HUES64 (cell line): Measurements from ENCODE around the gene HNRNPF.

Experiments
- H3K27ac ChIP-seq: 2 replicates; pipeline ENCODE4 v1.7.0; 2013; ENCODE audit warnings: low read depth, low read length, inconsistent platforms
- H3K27me3 ChIP-seq: 2 replicates; pipeline ENCODE4 v1.6.1; 2013; ENCODE audit warnings: mild to moderate bottlenecking, low read length; ENCODE audit not compliant: insufficient read depth
- H3K36me3 ChIP-seq: 2 replicates; pipeline ENCODE4 v1.6.1; 2013; ENCODE audit warnings: mild to moderate bottlenecking, low read length; ENCODE audit not compliant: insufficient read depth
- H3K4me1 ChIP-seq: 2 replicates; pipeline ENCODE4 v1.6.1; 2013; ENCODE audit warnings: mild to moderate bottlenecking, low read length, moderate library complexity; ENCODE audit not compliant: insufficient read depth
- H3K4me3 ChIP-seq: 2 replicates; pipeline ENCODE4 v1.5.1; 2013; ENCODE audit warnings: mild to moderate bottlenecking, low read length, moderate library complexity
- H3K9ac ChIP-seq: 2 replicates; pipeline ENCODE4 v1.6.1; 2013; ENCODE audit warnings: mild to moderate bottlenecking, low read depth, low read length
- H3K9me3 ChIP-seq: 2 replicates; pipeline ENCODE4 v1.6.1; 2013; ENCODE audit warnings: low read depth, low read length; ENCODE audit not compliant: insufficient read depth
- WGBS: fragments of 150-250, 120-280 bp; methylation state at CpG from one replicate; pipeline ENCODE4 v1.1.7; 2013; ENCODE audit warnings: missing lambda C conversion rate; 5-methylcytosine and 5-hydroxymethylcytosine counted together

Gene HNRNPF

DNA sequence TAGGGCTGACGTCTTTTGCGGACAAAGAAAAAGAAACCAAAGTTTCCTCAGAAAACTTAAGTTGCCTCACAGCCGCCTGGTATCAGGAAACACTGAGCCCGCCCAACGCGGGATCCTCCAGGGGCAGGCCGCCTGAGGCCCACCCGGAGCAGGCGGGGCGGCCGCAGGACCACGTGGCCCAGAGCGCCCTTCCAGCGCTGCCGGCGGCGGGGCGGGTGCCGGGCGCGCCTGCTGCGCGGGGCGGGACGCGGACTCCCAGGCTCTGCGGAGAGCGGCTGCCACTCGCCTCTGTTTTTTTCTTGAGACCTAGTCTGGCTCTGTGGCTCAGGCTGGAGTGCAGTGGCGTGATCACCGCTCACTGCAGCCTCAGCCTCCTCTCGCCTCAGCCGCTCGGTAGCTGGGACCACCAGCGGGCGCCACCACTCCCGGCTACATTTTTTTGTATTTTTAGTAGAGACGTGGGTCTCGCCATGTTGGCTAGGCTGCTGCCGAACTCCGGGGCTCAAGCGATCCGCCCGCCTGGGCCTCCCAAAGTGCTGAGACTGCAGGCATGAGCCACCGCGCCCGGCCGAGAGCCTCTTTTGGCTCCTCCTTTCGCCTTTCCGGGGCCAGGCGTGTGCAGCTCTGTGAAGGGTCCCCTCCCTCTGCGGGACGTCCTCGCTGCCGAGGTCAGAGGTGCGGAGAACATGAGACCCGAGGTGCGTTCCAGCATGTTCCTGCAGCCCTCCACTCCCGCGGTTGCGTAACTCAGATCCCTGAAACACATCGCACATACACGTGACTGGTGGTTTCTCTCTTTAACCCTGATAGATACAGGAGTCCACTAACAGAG lies 11.6 kb upstream of the HNRNPF start:
- H3K27ac ChIP-seq = peak overlapping the region; percentile 71
- no peaks in the 10 kb centered on the region for H3K9me3 ChIP-seq
- WGBS = 4% methylated on average over 63 of the region's 63 CpGs
- H3K9ac ChIP-seq = peak overlapping the region; percentile 77
- H3K27me3 ChIP-seq = peaks cover 13% of the 10 kb centered on the region
- no peaks in the 10 kb centered on the region for H3K4me1 ChIP-seq
- H3K4me3 ChIP-seq = peak overlapping the region; percentile 53
- no peaks in the 10 kb centered on the region for H3K36me3 ChIP-seq

DNA sequence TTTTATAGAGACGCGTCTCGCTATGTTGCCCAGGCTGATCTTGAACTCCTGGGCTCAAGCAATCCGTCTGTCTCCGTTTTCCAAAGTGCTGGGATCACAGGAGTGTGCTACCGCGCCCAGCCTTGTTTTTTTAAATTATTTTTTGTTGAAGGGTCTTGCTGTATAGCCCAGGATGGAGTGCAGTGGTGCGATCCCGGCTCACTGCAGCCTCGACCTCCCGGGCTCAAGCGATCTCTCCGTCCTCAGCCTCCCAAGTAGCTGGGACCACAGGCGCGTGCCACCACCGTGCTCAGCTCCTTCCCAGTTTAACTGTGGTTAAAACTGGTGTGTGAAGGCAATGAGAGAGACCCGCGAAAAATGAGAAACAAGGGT lies 11.0 kb upstream of the HNRNPF start:
- WGBS = 82% methylated on average over 18 of the region's 18 CpGs
- Histone ChIP-seq H3K4me3 (peak overlapping the region; percentile 53), H3K27ac (peak overlapping the region; percentile 71; the same call in 1 of the 2 replicates), H3K36me3 (no peaks in the 10 kb centered on the region), H3K9me3 (no peaks in the 10 kb centered on the region), H3K4me1 (no peaks in the 10 kb centered on the region), H3K9ac (peak overlapping the region; percentile 77), H3K27me3 (peaks cover 13% of the 10 kb centered on the region)

DNA sequence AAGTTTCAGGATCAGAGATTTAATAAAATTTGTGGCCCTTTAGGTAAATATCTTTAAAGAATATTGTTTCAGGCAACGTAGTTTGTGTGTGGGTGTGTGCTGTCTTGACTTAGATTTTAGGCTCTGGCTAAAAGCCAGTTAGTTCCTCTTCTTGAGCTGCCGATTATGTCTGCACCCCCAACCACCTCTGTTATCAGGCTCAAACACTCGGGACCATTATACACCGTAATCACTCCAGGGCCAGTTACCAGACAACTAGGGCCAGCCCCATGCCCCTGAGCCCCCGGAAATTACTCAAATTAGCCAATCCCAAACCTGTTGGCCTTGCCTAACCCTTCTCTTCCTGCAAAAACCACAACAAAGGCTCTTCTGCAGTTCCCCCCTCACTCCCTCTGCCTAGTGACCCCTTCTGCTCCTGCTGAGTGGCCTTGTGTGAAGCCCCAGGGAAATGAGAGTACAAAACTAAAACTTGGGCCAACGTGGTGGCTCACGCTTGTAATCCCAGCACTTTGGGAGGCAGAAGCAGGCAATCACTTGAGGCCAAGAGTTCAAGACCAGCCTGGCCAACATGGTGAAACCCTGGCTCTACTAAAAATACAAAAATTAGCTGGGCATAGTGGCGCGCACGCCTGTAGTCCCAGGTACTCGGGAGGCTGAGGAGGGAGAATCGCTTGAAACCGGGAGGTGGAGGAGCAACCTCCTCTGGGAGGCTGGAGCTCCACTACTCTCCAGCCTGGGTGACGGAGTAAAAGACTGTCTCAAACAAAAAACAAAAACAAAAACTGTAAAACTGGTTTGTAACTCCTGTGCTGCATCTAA lies 9.2 kb upstream of the HNRNPF start:
- no peak overlapping the region for H3K9ac ChIP-seq
- no peak overlapping the region for H3K27ac ChIP-seq
- H3K27me3 ChIP-seq = peaks cover 13% of the 10 kb centered on the region
- no peaks in the 10 kb centered on the region for H3K9me3 ChIP-seq
- WGBS = 90% methylated on average over 14 of the region's 14 CpGs
- no peak overlapping the region for H3K4me3 ChIP-seq
- H3K4me1 ChIP-seq = no peaks in the 10 kb centered on the region
- H3K36me3 ChIP-seq = no peaks in the 10 kb centered on the region

DNA sequence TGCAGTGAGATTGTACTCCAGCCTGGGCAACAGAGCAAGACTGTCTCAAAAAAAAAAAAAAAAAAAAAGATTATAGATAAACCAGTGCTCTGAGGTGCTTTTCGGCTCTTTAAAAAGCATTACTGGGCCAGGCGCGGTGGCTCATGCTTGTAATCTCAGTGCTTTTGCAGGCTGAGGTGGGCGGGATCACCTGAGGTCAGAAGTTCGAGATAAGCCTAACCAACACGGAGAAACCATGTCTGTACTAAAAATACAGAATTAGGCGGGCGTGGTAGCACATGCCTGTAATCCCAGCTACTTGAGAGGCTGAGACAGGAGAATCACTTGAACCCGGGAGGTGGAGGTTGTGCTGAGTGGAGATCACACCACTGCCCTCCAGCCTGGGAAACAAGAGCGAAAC lies 6.6 kb upstream of the HNRNPF start:
- H3K27ac ChIP-seq = no peak overlapping the region
- no peaks in the 10 kb centered on the region for H3K36me3 ChIP-seq
- no peaks in the 10 kb centered on the region for H3K4me1 ChIP-seq
- WGBS = 95% methylated on average over 9 of the region's 10 CpGs
- no peaks in the 10 kb centered on the region for H3K9me3 ChIP-seq
- 0 out of 2 replicates have a peak, but pooled peaks cover 3% of the 10 kb centered on the region for H3K27me3 ChIP-seq
- no peak overlapping the region for H3K9ac ChIP-seq
- no peak overlapping the region for H3K4me3 ChIP-seq

DNA sequence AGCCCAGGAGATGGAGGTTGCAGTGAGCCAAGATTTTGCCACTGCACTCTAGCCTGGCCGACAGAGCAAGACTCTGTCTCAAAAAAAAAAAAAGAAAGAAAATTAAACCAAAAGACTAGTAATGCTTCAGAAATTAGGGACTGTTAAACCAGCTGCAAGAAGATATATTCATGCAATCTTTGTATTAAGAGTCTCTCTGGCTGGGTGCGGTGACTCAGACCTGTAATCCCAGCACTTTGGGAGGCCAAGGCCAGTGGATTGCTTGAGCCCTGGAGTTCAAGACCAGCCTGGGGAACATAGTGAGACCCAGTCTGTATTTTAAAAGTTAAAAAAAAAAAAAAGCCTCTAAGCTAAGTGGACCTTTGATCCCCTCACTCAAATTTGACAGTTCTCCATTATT lies 2.5 kb upstream of the HNRNPF start:
- no peaks in the 10 kb centered on the region for H3K36me3 ChIP-seq
- H3K27ac ChIP-seq = no peak overlapping the region
- H3K9me3 ChIP-seq = no peaks in the 10 kb centered on the region
- WGBS = 84% methylated on average over 2 of the region's 2 CpGs
- H3K9ac ChIP-seq = no peak overlapping the region
- H3K27me3 ChIP-seq = no peaks in the 10 kb centered on the region
- H3K4me3 ChIP-seq = no peak overlapping the region
- no peaks in the 10 kb centered on the region for H3K4me1 ChIP-seq

DNA sequence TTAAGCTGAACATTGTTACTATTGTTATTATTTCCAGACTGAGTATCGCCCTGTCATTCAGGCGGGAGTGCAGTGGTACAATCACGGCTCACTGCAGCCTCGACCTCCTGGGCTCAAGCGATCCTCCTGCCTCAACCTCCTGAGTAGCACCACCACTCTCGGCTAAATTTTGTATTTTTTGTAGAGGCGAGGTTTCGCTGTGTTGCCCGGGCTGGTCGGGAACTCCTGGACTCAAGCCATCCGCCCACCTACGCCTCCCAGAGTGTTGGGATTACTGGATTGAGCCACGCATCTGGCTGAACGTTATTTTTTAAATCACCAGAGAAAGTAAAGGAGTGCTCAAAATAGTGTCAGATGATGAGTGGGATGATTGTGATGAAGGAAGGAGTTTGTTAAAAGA lies 1.4 kb upstream of the HNRNPF start:
- no peak overlapping the region; the same call in 1 of the 2 replicates for H3K4me3 ChIP-seq
- WGBS = 95% methylated on average over 14 of the region's 14 CpGs
- no peaks in the 10 kb centered on the region for H3K27me3 ChIP-seq
- no peak overlapping the region for H3K27ac ChIP-seq
- H3K4me1 ChIP-seq = peaks cover 7% of the 10 kb centered on the region
- H3K9me3 ChIP-seq = no peaks in the 10 kb centered on the region
- peak overlapping the region; percentile 91; the same call in 1 of the 2 replicates for H3K9ac ChIP-seq
- no peaks in the 10 kb centered on the region for H3K36me3 ChIP-seq

DNA sequence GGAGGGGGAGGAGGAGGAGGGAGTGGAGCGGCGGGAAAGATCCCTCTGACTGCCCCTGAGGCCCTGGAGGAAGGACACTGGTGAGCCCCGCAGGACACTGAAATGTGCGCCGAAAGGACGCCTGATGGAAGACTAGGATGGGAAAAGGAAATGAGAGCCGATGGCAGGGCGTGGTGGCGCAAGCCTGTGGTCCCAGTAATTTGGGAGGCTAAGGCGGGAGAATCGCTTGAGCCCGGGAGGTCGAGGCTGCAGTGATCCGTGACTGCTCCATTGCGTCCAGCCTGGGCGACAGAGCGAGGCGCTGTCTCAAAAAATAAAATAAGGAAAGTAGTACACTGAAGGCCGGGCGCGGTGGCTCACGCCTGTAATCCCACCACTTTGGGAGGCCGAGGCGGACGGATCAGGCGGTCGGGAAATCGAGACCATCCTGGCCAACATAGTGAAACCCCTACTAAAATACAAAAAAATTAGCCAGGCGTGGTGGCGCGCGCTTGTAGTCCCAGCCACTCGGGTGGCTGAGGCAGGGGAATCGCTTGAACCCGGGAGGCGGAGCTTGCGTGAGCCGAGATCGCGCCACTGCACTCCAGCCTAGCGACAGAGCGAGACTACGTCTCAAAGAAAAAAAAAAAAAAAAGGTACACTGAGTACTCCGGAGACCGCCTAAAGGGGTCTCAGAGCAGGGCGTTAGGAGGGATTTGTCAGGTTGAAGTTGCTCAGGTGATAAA lies 561 bp upstream of the HNRNPF start:
- peak overlapping the region; percentile 91 for H3K9ac ChIP-seq
- peak overlapping the region; percentile 84 for H3K27ac ChIP-seq
- H3K9me3 ChIP-seq = no peaks in the 10 kb centered on the region
- H3K36me3 ChIP-seq = no peaks in the 10 kb centered on the region
- peak overlapping the region; percentile 88 for H3K4me3 ChIP-seq
- no peaks in the 10 kb centered on the region for H3K27me3 ChIP-seq
- 68% methylated on average over 46 of the region's 46 CpGs for WGBS
- peaks cover 13% of the 10 kb centered on the region for H3K4me1 ChIP-seq

DNA sequence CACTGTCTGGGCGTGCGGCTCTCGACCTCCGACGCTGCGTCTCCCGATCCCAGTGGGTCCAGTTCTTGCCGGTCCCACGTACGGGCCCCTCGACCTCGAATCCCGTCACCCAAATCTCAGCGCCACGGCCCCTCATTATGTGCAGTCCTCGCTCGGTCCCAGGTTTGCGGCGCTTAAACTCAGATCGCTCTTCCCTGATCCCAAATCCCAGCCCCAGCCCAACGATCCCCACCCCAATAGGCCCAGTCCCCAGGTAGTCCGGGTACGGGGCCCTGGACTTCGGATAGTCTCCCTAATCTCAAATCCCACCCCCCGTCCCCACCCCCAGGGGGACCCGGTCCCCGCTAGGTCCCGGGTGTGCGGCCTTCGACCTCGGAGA lies 666 bp downstream of the HNRNPF start:
- Histone ChIP-seq H3K4me1 (peaks cover 19% of the 10 kb centered on the region), H3K9me3 (no peaks in the 10 kb centered on the region), H3K36me3 (peaks cover 5% of the 10 kb centered on the region; the same call in 1 of the 2 replicates)

DNA sequence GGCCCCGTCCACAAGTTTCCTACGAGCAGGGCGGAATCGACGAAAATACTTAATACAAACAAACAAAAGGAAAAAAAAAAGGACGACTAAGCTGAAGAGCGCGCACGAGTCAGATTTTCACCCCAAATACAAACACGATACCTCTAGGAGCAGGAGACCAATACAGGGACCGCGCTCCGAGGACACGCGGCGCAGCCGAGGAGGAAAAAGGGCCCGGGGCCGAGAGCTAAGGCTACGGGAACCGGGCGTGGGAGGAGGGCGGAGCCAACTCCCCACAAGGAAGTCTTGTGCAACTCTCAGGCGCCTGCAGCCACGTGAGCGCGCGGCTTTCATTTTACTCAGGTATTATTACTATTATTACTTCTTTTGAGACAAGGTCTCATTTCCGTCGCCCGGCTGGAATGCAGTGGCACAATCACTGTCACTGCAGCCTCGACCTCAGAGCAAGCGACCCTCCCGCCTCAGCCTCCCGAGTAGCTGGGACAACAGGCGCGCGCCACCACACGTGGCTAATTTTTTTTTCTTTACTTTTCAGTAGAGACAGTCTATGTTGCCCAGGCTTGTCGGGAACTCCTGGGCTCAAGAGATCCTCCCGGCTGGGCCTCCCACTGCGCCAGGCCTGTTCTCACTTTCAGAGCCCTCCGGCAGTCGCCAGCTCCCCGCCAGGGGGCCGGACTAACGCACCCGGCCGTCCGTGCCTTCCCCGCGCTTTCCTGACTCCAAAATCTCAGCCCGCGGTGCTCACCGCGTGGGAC lies 1.2 kb downstream of the HNRNPF start:
- Histone ChIP-seq H3K9me3 (no peaks in the 10 kb centered on the region), H3K4me1 (peaks cover 24% of the 10 kb centered on the region), H3K27me3 (no peaks in the 10 kb centered on the region), H3K9ac (peak overlapping the region; percentile 97), H3K36me3 (peaks cover 10% of the 10 kb centered on the region), H3K27ac (peak overlapping the region; percentile 100), H3K4me3 (peak overlapping the region; percentile 88)
- under 1% methylated on average over 56 of the region's 56 CpGs for WGBS

More for the DNA sequence above, 666 bp downstream of the HNRNPF start:
- Histone ChIP-seq H3K27me3 (no peaks in the 10 kb centered on the region), H3K27ac (peak overlapping the region; percentile 100), H3K9ac (peak overlapping the region; percentile 97), H3K4me3 (peak overlapping the region; percentile 88)
- under 1% methylated on average over 31 of the region's 31 CpGs for WGBS

DNA sequence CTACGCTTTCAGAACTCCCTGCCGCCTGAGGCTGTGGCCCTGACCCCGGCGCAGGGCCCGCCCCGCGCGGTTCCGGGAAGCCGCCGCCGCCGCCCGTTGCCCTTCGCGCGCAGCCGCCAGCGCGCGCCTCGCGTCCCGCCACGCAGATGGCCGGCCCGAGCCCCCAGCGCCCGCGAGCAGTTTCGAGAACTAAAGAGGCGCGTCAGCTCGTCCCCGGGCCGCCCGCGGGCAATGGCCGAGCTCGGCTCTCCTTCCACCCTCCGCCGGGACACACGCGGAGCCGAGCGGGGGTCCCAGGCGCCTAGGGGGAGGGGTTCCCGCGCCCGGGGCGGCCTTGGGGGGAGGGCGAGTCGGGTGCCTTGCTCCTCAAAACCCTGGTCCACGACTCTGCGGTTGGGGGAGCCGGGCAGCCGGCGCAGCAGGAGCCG lies 1.8 kb downstream of the HNRNPF start:
- H3K27me3 ChIP-seq = no peaks in the 10 kb centered on the region
- H3K9ac ChIP-seq = peak overlapping the region; percentile 97
- under 1% methylated on average over 59 of the region's 59 CpGs for WGBS
- peaks cover 29% of the 10 kb centered on the region for H3K4me1 ChIP-seq
- H3K9me3 ChIP-seq = no peaks in the 10 kb centered on the region
- peak overlapping the region; percentile 100 for H3K27ac ChIP-seq
- peaks cover 14% of the 10 kb centered on the region for H3K36me3 ChIP-seq
- peak overlapping the region; percentile 88 for H3K4me3 ChIP-seq
